K562 (cell line): ENCODE measurements around the gene WWP2. TPM values are rescaled to one million over a fixed set of nuclear protein-coding genes. Genes with fewer than 3 reads are reported as not detected.

Experiments used
- ERF ChIP-seq: fragments of 450-650 bp; formaldehyde crosslinking; IDR thresholded peaks from 2 replicates; pipeline ENCODE4 v1.4.0; 2020; ENCODE audit warnings: mild to moderate bottlenecking, mixed read lengths
- FOSL1 ChIP-seq: fragments of 200-800 bp; sonication (Bioruptor generic); conservative IDR thresholded peaks from 2 replicates; pipeline ENCODE4 v1.6.1; 2016; ENCODE audit warnings: missing genetic modification characterization, missing compliant biosample characterization
- FOXJ2 ChIP-seq: fragments of 200-800 bp; sonication (Bioruptor generic); IDR thresholded peaks from 2 replicates; pipeline ENCODE4 v1.6.1; 2016; ENCODE audit warnings: missing genetic modification characterization, missing compliant biosample characterization
- FOXK1 ChIP-seq: sonication (generic); formaldehyde crosslinking; IDR thresholded peaks from 2 replicates; pipeline ENCODE4 v1.8.0; 2022; ENCODE audit warnings: missing genetic modification reagents, mild to moderate bottlenecking, borderline replicate concordance
- GTF2E2 ChIP-seq: fragments of 200-800 bp; sonication (Bioruptor generic); IDR thresholded peaks from 2 replicates; pipeline ENCODE4 v1.6.1; 2016; ENCODE audit warnings: missing genetic modification characterization, missing compliant biosample characterization
- HDAC2 ChIP-seq: fragments of 450-650 bp; IDR thresholded peaks from 2 replicates; pipeline ENCODE4 v1.6.1; 2016; ENCODE audit warnings: mild to moderate bottlenecking
- LEF1 ChIP-seq: fragments of 450-650 bp; IDR thresholded peaks from 2 replicates; pipeline ENCODE4 v1.6.1; 2016; ENCODE audit warnings: mild to moderate bottlenecking
- NFE2L1 ChIP-seq: fragments of 450-650 bp; IDR thresholded peaks from 2 replicates; pipeline ENCODE4 v1.6.1; 2016; ENCODE audit warnings: missing genetic modification characterization, low read depth, mild to moderate bottlenecking, missing compliant biosample characterization, moderate library complexity, borderline replicate concordance
- NR2C2 ChIP-seq, 2 experiments: fragments of 200-800 bp in 1 of 2; sonication (Bioruptor generic) in 1 of 2; sonication (generic) in 1 of 2; formaldehyde crosslinking in 1 of 2; IDR thresholded peaks; 2 replicates each; pipeline versions ENCODE4 v1.6.1 to v1.8.0; 2016 to 2022; ENCODE audit warnings: mild to moderate bottlenecking in 1 of 2, missing compliant biosample characterization in 1 of 2, missing genetic modification characterization in 1 of 2, missing genetic modification reagents in 1 of 2
- NR4A1 ChIP-seq, 2 experiments: fragments of 250-450 bp in 1 of 2; fragments of 450-650 bp in 1 of 2; sonication (Bioruptor Pico) in 1 of 2; IDR thresholded peaks; 2 replicates each; pipeline versions ENCODE4 v1.4.0 to v1.6.1; 2016 to 2020; ENCODE audit warnings: mild to moderate bottlenecking in 2 of 2, missing compliant biosample characterization in 1 of 2, missing genetic modification characterization in 1 of 2, moderate library complexity in 1 of 2
- POLR2A ChIP-seq: fragments of 450-650 bp; conservative IDR thresholded peaks from 2 replicates; pipeline ENCODE4 v1.6.1; 2016
- SLC30A9 ChIP-seq: fragments of 250-450 bp; sonication (Bioruptor Pico); IDR thresholded peaks from 2 replicates; pipeline ENCODE4 v1.8.0; 2022; ENCODE audit warnings: mild to moderate bottlenecking, moderate library complexity
- SMARCC2 ChIP-seq: fragments of 450-650 bp; IDR thresholded peaks from 2 replicates; pipeline ENCODE4 v1.6.1; 2017; ENCODE audit warnings: antibody characterized with exemption, moderate library complexity, mild to moderate bottlenecking, low read depth
- STAG1 ChIP-seq: sonication (generic); formaldehyde crosslinking; IDR thresholded peaks from 2 replicates; pipeline ENCODE4 v1.5.0; 2020; ENCODE audit warnings: missing genetic modification reagents, borderline replicate concordance
- STAT5A ChIP-seq: IDR thresholded peaks from 2 replicates; pipeline ENCODE4 v1.6.1; 2012; ENCODE audit warnings: low read length, inconsistent platforms, borderline replicate concordance
- TEAD4 ChIP-seq, 2 experiments: sonication (generic) in 1 of 2; formaldehyde crosslinking in 1 of 2; IDR thresholded peaks; 2 replicates each; pipeline versions ENCODE4 v1.6.1 to v1.8.0; 2012 to 2022; ENCODE audit warnings: borderline replicate concordance in 1 of 2, inconsistent platforms in 1 of 2, low read length in 1 of 2, mild to moderate bottlenecking in 1 of 2, missing genetic modification reagents in 1 of 2
- TRIM24 ChIP-seq, 2 experiments: fragments of 450-650 bp; IDR thresholded peaks; 2 replicates each; pipeline ENCODE4 v1.6.1; 2016
- ZEB2 ChIP-seq: fragments of 450-650 bp; IDR thresholded peaks from 2 replicates; pipeline ENCODE4 v1.6.1; 2016
- ZNF12 ChIP-seq: sonication (generic); formaldehyde crosslinking; IDR thresholded peaks from 2 replicates; pipeline ENCODE4 v1.4.0; 2020; ENCODE audit warnings: mild to moderate bottlenecking, missing genetic modification reagents
- ZNF584 ChIP-seq: fragments of 200-800 bp; sonication (Bioruptor generic); IDR thresholded peaks from 2 replicates; pipeline ENCODE4 v1.6.1; 2016; ENCODE audit warnings: low read depth, mild to moderate bottlenecking, missing genetic modification characterization, missing compliant biosample characterization
- ZNF668 ChIP-seq: fragments of 250-450 bp; sonication (Bioruptor Pico); IDR thresholded peaks from 2 replicates; pipeline ENCODE4 v1.8.0; 2022; ENCODE audit warnings: mild to moderate bottlenecking, inconsistent platforms
- ZNF79 ChIP-seq: fragments of 250-450 bp; sonication (Bioruptor Pico); IDR thresholded peaks from 2 replicates; pipeline ENCODE4 v1.4.0; 2020; ENCODE audit warnings: low read depth, mild to moderate bottlenecking, moderate library complexity
- polyA plus RNA-seq, 8 experiments: library from polyadenylated mRNA; depleted of rRNA in 4 of 8; stranded (reverse) in 5 of 8; unstranded in 3 of 8; fragments of >200 nt; fragmentation: Nextera tagmentation in 2 of 8; fragmentation: Illumina TruSeq in 1 of 8; extraction: Ambion mirVana in 2 of 8; extraction: Trizol in 1 of 8; gene quantifications; 2 replicates each; pipeline versions ENCODE4 v1.2.1 to v1.2.3, GENCODE V29; 2011 to 2014; ENCODE audit warnings: inconsistent platforms in 1 of 8, missing spikeins in 1 of 8
- total RNA-seq, 7 experiments: library from RNA; depleted of rRNA in 6 of 7; stranded (reverse); fragments of >200 nt in 6 of 7; fragmentation: Illumina TruSeq in 2 of 7; extraction: Trizol in 2 of 7; gene quantifications; 2 replicates each; pipeline versions ENCODE4 v1.2.1 to v1.2.3, GENCODE V29; 2011 to 2021; ENCODE audit warnings: low replicate concordance in 1 of 7
- TF ChIP-seq, protein P1 (sequence below): fragments of 200-800 bp; sonication (Bioruptor generic); IDR thresholded peaks from 2 replicates; pipeline ENCODE4 v1.6.1; 2017; ENCODE audit warnings: missing genetic modification characterization, missing compliant biosample characterization
- TF ChIP-seq, protein P2 (sequence below), 2 experiments: fragments of 450-650 bp in 1 of 2; sonication (generic) in 1 of 2; formaldehyde crosslinking in 1 of 2; IDR thresholded peaks in 1 of 2; conservative IDR thresholded peaks in 1 of 2; 2 replicates each; pipeline versions ENCODE4 v1.6.1 to v1.8.1; 2016 to 2023; ENCODE audit warnings: mild to moderate bottlenecking in 2 of 2, moderate library complexity in 2 of 2, inconsistent platforms in 1 of 2, missing genetic modification reagents in 1 of 2
- TF ChIP-seq, protein P3 (sequence below): fragments of 450-650 bp; IDR thresholded peaks from 2 replicates; pipeline ENCODE4 v1.7.1; 2018; ENCODE audit warnings: mild to moderate bottlenecking, low read depth; ENCODE audit not compliant: partially characterized antibody

Gene WWP2
- total and polyA plus RNA-seq, 9 of the 15 experiments (the other 6 are each of a cell fraction or from before 2014, with no cell fraction given): 1.9 to 34.4 (median 14.6) TPM

DNA sequence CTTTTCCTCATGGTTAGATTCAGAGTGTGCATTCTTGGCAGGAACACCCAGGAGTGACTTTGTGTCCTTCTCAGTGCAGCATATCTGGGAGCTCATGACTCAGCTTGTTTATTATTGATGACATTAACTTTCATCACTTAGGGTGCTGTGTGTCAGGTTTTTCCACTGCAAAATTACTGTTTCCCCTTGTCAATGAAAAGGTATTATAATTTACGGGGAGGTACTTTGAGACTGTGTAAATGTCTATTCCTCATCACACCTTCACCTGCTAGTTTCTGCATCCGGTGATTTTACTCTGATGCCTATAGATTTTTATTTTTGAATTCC, 50.5 kb downstream of the WWP2 start (continued):
- TF ChIP-seq SLC30A9 (CRISPR knock-in tag) (no peak), HDAC2 (0 out of 2 replicates have a peak, but pooled peaks have one; percentile 25), ZNF668 (CRISPR knock-in tag) (no peak), GTF2E2 (tag) (no peak), NR2C2 (CRISPR knock-in tag; IDR thresholded peaks at IDR 0.05) (no peak), NR2C2 (tag; IDR thresholded peaks at IDR 0.05) (peak; percentile 33; the same call in 1 of the 2 replicates), NR4A1 (CRISPR knock-in tag; IDR thresholded peaks at IDR 0.05) (no peak), NR4A1 (tag; IDR thresholded peaks at IDR 0.05) (no peak), TRIM24 (IDR thresholded peaks at IDR 0.05) (peak in 1 of 2 experiments; percentile 61; a peak in 1 of 4 replicates), STAT5A (no peak), STAG1 (CRISPR knock-in tag) (no peak), FOXK1 (CRISPR knock-in tag) (no peak), ZEB2 (0 out of 2 replicates have a peak, but pooled peaks have one; percentile 29), POLR2A (no peak), ZNF12 (CRISPR knock-in tag) (no peak), FOXJ2 (0 out of 2 replicates have a peak, but pooled peaks have one; percentile 69), ZNF79 (CRISPR knock-in tag) (no peak), LEF1 (peak; percentile 82; the same call in 1 of the 2 replicates), TEAD4 (IDR thresholded peaks at IDR 0.05; ENCODE audit: low read length) (0 out of 2 replicates have a peak, but pooled peaks have one; percentile 15), TEAD4 (CRISPR knock-in tag; IDR thresholded peaks at IDR 0.05; ENCODE audit: borderline replicate concordance) (no peak), FOSL1 (tag) (peak; percentile 71), ERF (CRISPR knock-in tag) (no peak), ZNF584 (CRISPR knock-in tag) (no peak), SMARCC2 (peak; percentile 80), NFE2L1 (tag) (peak; percentile 79)
- TF ChIP-seq, protein P1, sequence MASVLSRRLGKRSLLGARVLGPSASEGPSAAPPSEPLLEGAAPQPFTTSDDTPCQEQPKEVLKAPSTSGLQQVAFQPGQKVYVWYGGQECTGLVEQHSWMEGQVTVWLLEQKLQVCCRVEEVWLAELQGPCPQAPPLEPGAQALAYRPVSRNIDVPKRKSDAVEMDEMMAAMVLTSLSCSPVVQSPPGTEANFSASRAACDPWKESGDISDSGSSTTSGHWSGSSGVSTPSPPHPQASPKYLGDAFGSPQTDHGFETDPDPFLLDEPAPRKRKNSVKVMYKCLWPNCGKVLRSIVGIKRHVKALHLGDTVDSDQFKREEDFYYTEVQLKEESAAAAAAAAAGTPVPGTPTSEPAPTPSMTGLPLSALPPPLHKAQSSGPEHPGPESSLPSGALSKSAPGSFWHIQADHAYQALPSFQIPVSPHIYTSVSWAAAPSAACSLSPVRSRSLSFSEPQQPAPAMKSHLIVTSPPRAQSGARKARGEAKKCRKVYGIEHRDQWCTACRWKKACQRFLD: 0 out of 2 replicates have a peak, but pooled peaks have one; percentile 35
- TF ChIP-seq, protein P2, sequence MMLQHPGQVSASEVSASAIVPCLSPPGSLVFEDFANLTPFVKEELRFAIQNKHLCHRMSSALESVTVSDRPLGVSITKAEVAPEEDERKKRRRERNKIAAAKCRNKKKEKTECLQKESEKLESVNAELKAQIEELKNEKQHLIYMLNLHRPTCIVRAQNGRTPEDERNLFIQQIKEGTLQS (IDR thresholded peaks at IDR 0.05): peak; percentile 87
- TF ChIP-seq, protein P2 (CRISPR knock-in tag; conservative IDR thresholded peaks at IDR 0.05): no peak
- TF ChIP-seq, protein P3, sequence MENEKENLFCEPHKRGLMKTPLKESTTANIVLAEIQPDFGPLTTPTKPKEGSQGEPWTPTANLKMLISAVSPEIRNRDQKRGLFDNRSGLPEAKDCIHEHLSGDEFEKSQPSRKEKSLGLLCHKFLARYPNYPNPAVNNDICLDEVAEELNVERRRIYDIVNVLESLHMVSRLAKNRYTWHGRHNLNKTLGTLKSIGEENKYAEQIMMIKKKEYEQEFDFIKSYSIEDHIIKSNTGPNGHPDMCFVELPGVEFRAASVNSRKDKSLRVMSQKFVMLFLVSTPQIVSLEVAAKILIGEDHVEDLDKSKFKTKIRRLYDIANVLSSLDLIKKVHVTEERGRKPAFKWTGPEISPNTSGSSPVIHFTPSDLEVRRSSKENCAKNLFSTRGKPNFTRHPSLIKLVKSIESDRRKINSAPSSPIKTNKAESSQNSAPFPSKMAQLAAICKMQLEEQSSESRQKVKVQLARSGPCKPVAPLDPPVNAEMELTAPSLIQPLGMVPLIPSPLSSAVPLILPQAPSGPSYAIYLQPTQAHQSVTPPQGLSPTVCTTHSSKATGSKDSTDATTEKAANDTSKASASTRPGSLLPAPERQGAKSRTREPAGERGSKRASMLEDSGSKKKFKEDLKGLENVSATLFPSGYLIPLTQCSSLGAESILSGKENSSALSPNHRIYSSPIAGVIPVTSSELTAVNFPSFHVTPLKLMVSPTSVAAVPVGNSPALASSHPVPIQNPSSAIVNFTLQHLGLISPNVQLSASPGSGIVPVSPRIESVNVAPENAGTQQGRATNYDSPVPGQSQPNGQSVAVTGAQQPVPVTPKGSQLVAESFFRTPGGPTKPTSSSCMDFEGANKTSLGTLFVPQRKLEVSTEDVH: no peak
